GM12891 (cell line): ENCODE measurements around the gene CACNA1I.

ENCODE experiments used
- POLR2A ChIP-seq: IDR thresholded peaks from 2 replicates; pipeline ENCODE4 v1.6.1; 2011; ENCODE audit warnings: low read depth, low read length, control low read depth
- POLR2AphosphoS5 ChIP-seq: IDR thresholded peaks from 2 replicates; pipeline ENCODE4 v1.6.1; 2011; ENCODE audit warnings: low read depth, low read length, control low read depth
- POU2F2 ChIP-seq: IDR thresholded peaks from 2 replicates; pipeline ENCODE4 v1.6.1; 2011; ENCODE audit warnings: low read depth, mild to moderate bottlenecking, control low read depth, low read length, moderate library complexity
- SPI1 ChIP-seq: IDR thresholded peaks from 2 replicates; pipeline ENCODE4 v1.6.1; 2011; ENCODE audit warnings: low read depth, low read length, control low read depth
- TAF1 ChIP-seq: IDR thresholded peaks from 2 replicates; pipeline ENCODE4 v1.6.1; 2011; ENCODE audit warnings: low read depth, low read length, control low read depth

- TF ChIP-seq POLR2A (no peak), TAF1 (no peak), POU2F2 (no peak), POLR2AphosphoS5 (no peak), SPI1 (no peak)
Measured at GRCh38 chr22:39658367-39658766, 87.8 kb downstream of the CACNA1I start.
